Germinal center (tissue), 1 donor: Measurements from ENCODE around the gene NAT14.

Experiments
- DNase-seq: peaks from one replicate; pipeline ENCODE4 v3.0.0; 2012; ENCODE audit warnings: mixed read lengths, low spot score

Gene NAT14

DNA sequence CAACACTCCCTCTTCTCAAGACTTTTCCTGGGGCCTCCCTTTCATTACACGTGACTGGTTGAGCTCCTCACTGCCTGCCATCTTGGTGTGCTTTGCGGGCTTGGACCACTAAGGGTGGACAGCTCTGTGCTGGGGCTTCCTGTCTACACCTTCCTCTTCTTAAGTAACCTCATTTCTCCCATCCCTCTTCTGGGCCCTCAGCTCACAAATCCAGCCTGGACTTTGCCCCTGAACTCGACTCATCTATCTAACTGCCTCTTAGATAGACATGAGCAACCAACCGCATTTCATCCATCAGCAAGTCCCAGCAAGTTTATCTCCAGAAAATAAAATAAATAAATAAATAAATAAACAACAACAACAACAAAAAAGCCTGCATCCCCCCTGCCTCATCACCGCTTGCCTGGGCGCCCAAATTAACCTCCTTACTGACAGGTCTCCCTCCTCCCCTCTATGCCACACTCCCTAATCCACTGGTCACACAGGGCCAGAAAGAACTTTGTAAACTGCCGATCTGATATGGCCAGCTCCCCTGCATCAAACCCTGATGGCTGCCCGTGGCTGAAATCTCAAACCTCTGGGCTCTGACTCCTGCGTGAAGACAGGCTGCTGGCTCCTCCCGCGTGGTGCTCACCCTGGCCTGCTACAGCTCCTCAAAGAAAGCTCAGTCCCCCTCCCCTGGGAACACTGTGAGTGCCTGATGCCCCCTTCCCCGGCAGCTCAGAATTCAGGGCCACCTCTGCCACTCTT, 31.3 kb upstream of the NAT14 start:
- no peak for DNase-seq

DNA sequence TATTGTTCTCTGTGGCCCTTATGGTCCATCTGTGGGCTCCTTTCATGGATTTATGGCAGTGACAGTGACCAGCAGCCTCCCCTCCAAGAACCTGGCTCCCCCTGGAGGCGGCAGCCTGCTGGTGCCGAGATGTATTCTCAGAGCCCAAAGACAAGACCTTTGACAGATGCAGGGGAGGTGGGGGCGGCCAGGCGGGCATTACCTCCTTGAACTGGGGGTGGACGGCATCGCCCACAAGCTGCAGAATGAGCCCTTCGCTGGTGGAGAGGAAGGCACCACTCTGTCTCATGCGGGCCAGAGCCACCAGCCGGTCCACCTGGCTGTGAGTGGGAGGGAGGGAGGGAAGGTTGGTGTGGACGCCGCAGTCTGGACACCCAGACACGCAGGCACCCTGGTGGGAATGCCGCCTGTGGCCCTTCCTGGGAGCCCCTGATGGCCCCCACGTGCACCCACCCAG, 30.2 kb upstream of the NAT14 start:
- peak; percentile 62 for DNase-seq

- DNase-seq, result no peak
Measured at GRCh38 chr19:55455576-55456235, 29.3 kb upstream of the NAT14 start.

DNA sequence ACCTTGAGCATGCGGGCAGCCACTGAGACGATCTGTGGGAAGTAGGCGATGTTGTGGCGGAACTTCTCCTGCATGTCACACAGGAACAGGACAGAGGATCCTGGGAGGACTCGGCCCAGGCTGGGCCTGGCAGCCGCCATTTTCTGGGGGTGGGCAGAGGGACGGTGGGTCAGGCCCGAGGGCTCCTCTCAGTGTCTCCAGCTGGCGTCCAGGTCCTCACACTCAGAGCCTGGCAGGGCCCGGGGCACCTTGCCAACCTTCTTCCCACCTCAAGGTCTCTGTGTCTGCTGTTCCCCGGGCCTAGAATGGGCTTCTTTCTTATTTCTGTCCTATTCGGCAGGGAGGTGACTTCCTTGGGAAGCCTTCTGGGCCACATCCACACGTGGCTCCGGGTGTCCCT, 28.6 kb upstream of the NAT14 start:
- DNase-seq, result no peak

DNA sequence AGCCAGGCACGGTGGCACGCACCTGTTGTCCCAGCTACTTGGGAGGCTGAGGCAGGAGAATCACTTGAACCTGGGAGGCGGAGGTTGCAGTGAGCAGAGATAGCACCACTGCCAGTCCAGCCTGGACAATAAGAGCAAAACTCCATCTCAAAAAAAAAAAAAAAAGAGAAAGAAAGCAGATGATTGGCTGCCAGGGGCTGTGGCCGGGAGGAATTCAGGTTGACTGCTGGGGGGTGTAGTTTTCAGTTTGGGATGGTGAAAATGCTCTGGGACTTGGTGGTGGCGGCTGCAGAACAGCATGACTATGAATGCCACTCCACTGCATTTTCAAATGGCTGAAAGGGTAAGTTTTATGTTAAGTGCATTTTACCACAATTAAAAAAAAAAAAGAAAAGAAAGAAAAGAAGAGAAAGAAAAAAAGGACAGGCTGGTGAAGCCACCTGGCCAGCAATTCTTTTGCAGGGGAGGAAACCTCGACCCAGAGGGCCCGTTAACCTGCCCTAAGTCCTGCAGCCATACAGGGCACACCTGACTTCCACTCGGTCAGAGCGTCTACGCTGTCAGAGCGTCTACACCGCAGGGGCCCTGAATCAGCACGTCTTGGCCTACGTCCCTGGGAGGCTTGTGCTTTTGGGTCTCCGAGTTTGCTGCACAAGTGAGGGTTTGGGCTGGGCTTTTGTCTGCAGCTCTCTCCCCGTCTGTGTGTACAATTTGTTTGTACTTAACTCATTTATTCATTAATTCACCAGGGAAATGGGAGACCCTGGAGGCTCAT, 27.1 kb upstream of the NAT14 start:
- no peak for DNase-seq

DNA sequence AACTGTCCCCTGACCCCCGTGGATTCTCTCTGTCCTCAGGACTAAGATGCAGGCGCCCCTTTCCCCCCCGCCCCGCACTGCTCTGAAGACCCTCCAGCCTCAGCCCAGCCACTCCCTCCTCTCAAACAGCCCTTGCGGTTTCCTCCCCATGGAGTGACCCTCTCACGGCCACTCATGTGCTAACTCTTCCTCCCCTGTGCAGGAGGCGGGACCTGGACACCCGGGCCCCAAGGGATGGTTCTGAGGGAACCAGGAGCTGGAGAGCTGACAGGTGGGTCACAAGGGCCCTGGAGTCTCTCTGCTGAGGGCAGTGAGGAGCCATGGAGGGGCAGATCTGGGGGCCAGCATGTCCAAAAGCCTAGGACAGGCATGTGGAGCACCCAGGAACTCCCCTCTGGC, 25.4 kb upstream of the NAT14 start:
- no peak for DNase-seq

DNA sequence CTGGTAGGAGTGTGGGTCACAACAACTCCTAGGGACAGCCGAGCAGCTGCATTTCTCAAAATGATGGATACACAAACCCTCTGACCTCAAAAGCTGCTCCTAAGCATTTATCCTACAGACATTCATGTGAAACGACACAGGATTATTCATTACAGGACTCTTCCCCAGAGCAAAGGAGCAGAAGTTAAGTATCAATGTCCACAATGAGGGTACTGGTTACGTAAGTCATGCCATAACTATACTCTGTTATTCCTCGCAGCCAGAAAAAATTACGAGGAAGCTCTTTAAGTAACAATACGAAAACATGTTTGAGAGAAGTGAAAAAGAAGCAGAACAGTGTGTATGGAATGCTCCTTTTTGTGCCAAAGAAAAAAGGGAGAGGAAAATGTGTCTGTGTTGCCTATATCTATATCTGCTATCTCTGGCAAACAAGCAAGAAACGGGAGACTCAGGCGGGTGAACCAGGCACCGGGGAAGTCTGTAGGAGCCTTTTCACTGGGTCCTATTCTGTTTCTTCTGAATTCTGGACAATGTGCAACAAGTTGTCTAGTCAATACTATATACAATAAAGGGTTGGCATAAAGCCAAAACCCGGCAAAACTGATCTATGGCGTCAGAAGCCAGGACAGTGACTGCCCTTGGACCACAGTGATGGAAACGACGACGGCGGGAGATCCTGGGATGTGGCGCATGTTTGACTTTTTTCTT, 24.9 kb upstream of the NAT14 start:
- DNase-seq, result no peak

DNA sequence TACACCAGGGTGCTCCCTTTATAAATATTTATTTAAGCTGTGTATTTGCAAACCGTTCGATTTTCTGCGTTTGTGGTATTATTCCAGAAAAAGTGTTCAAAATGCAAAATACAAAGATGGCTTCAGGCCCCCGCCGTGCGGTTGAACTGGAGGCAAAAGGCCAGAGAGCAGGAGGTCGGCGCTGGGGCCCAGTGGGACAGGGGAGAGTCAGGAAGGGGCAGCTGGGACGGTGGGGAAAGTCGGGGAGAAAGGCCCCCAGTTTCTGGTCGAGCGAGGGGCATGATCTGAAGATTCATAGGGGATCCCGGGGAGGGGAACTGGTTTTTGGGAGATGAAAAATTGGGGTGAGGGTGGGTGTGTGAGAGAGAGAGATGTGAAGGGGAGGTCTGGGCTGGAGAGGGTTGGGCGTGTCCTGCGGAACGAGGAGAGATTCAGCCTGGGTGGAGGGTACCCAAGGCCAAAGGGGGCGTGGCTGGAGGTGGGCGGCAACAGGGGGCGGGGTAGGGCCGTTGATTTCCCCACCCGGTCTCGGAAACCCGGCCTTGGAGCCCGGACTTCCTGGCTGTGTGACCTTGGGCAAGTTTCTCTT, 24.2 kb upstream of the NAT14 start:
- DNase-seq, result peak; percentile 64

DNA sequence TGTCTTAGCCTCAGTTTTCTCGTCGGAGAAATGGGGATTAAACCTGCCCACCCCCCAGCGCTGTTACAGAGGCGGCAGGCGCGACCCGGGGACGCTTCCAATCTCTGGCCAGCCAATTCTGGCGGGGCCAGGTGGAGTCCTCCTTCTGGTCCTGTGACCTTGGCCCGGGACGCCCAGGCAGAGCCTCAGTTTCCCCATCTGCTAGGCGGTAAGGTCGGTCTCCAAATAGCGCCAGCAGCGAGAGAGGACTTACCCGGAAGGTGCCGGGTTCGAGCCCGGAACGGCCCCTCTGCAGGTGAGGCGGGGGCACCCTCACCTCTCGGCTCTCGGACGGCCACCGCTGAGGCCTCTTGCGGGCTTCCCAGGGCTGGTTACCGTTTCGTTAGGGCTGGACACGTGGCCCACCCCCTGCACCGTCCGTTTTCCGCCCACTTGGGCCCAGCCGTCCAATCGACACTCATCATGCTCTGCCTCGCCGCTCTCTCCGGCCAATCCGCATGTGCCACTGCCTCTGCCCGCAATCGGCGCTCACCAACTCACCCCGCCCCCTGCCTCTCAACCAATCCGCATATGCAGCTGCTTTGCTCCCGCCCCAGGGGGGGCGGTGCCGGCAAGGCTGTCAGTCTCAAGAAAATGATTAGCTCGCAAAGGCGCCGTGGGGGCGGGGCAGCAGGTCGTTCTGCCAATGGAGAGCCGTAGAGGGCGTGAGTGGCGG, 23.6 kb upstream of the NAT14 start, which contains the start of gene ISOC2:
Gene ISOC2 (minus strand): TSS at position 384 of the 715 bp plus-strand sequence. CDS start 5,156 bp downstream, outside the sequence.
- peak; percentile 99 for DNase-seq

- no peak for DNase-seq
Measured at GRCh38 chr19:55461974-55462626, 22.9 kb upstream of the NAT14 start.

GRCh38 chr19:55462722-55463121, 22.3 kb upstream of the NAT14 start:
- DNase-seq, result no peak

DNA sequence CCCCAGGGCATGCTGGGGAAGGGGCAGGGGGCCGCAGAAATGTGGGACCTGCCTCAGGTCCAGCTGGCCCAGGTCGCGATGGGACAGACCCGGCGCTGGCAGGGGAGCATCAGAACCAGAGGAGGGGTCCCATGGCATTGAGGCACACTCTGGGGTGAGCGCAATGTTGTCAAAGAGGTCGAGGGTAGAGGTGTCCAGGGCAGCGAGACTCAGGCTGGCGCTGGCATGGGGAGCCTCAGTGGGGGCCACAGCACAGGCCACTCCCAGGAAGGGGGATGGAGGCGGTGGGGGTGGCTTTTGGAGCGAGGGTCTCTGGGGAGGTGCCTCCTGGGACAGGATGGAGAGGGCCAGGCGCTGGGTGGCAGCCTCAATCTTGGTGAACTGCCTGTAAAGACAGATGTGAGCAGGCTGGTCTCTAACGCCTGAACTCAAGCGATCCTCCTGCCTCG, 21.4 kb upstream of the NAT14 start:
- DNase-seq, result no peak

DNA sequence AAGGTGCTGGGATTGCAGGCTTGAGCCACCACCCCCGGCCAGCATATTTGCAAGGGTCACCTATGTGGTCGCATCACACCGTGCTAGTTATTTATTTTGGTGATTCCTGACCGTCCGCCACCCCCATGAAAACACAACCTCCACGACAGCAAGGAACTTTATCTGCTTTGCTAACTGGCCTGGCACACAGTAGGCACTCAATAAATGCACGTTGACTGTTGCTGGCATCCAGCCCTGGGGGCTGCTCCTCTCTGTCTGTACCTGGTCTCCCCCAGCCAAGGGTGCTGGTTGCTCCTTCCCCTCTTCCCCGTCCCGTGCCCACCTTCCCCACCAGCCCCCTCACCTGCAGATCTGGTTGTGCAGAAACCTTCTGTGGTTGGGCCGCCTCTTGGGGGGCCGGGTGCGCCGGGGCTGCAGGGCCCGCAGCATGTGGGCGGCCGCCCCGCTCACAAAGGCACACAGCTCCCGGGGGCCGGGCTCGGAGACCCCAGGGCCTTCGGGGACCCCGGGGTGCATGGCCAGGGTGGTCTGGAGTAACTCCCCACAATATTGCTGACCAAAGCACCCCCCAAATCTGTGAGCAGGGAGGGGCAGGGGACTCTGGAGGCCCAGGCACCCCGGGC, 20.8 kb upstream of the NAT14 start:
- no peak for DNase-seq

GRCh38 chr19:55464662-55465054, 20.3 kb upstream of the NAT14 start, which contains the start of gene C19orf85:
Gene C19orf85 (minus strand): TSS chr19:55464751. CDS start chr19:55464554, 197 bp downstream.
- no peak for DNase-seq

- DNase-seq, result no peak
Measured at GRCh38 chr19:55465460-55466240, 19.3 kb upstream of the NAT14 start.

GRCh38 chr19:55466241-55466614, 18.8 kb upstream of the NAT14 start:
- DNase-seq, result no peak

- peak; percentile 81 for DNase-seq
Measured at GRCh38 chr19:55467236-55468053, 17.5 kb upstream of the NAT14 start.

DNA sequence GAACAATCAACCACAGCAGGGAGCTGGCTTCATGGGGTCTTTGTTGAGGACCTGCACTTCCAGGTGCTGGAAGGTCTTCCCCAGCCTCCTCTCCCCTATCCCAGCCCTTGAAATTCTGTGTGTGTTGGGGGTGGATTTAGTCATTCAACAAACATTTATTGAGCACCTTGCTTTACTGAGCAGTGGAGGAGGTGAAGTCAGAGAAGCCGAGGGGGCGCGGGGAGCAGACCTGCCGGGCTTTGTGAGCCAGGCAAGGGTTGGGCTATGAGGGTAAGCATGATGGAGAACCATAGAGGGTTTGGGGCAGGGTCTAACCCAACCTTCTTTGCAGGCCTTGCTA, 17.0 kb upstream of the NAT14 start:
- no peak for DNase-seq
